Stimulated activated CD8-positive, alpha-beta memory T cell treated with anti-CD3 and anti-CD28 coated beads, Interleukin-7, amount 100 ng/mL, for 1 hour (primary cell): ENCODE data around the gene RABGEF1.
"Not testable (repeated sequence)": the region's sequence is repeated elsewhere in the genome, so short reads cannot be mapped to it uniquely, and the experiment has no call there.

Experiments
- DNase-seq, 2 donors: peaks; one replicate each; pipeline ENCODE4 v3.0.0-alpha.2; 2020; ENCODE audit warnings: low read depth in 2 of 2

Gene RABGEF1

DNA sequence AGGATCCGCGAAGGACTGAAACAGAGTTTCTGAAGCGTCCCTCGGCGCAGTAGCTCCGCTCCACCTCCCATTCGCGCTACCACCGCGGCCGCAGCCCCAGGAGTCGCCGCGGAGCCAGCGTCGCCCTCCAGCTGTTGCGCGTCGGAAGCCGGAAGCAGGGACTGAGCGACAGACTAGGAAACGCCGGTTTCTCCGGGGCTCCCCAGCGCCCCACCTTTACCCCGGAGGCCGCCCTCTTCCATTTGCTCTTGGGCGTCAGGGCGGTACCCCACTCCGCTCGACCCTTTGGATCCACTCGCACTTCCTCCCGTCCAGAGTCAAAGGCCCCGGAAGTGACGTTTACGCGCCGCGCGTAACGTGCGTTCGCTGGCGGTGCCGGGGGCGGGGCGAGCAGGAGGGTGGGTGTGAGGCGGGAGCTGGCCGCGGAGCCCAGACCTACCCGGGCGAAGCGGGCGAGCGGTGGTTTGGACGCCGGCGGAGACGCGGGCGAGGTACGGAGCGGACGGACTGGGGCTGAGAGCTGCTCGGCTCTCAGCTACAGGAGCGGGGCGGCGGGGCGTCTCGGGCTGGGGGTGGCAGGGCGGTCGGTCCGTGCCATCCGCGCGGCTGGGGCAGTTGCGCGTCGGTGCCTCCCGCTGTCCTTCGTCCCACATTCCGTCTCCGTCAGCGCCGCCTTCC is at the start of gene RABGEF1:
Gene RABGEF1, plus strand, starts transcription at position 432 of the 678 bp plus-strand sequence. CDS start 31,167 bp downstream, outside the sequence.
- peak; percentile 95 to 97 for DNase-seq

DNA sequence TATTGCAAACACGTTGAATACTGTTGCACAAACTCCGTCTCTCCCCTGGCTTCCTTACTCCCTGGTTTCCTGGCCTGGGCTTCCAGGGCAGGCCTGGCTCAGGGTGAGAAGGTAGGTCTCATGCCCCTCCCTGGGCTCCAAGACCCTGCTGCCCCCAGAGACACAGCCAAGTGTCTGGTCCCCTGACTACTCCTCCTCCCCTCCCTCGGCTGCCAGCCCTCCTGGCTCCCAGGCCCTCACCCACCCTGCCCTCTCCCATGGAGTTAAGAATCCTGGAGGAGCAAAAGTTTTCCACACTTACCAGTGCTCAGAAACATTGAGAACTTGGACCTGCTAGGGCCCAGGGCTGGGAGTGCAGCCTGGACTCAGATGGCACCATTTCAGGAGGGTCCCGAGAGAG is 47.2 kb upstream of the RABGEF1 start:
- DNase-seq, result no peak

GRCh38 chr7:66694286-66694685 is 46.2 kb upstream of the RABGEF1 start:
- DNase-seq, result no peak

DNA sequence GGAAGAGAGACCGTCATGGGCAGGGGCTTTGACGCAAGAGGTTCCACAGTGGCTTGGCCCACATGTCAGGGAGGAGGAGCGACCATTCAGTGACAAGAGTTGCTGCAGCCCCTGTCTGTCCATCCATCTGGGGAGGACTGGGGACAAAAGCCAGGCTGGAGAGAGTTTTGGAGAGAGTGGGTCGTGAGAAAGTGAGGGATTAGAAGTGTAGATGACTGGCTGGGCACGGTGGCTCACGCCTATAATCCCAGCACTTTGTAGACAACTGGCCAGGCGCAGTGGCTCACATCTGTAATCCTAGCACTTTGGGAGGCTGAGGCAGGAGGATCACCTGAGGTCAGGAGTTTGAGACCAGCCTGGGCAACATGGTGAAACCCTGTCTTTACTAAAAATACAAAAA is 45.1 kb upstream of the RABGEF1 start:
- not testable (repeated sequence) for DNase-seq

GRCh38 chr7:66696134-66696533 is 44.4 kb upstream of the RABGEF1 start:
- DNase-seq, result not testable (repeated sequence)

GRCh38 chr7:66696774-66697191 is 43.8 kb upstream of the RABGEF1 start:
- no peak for DNase-seq

DNA sequence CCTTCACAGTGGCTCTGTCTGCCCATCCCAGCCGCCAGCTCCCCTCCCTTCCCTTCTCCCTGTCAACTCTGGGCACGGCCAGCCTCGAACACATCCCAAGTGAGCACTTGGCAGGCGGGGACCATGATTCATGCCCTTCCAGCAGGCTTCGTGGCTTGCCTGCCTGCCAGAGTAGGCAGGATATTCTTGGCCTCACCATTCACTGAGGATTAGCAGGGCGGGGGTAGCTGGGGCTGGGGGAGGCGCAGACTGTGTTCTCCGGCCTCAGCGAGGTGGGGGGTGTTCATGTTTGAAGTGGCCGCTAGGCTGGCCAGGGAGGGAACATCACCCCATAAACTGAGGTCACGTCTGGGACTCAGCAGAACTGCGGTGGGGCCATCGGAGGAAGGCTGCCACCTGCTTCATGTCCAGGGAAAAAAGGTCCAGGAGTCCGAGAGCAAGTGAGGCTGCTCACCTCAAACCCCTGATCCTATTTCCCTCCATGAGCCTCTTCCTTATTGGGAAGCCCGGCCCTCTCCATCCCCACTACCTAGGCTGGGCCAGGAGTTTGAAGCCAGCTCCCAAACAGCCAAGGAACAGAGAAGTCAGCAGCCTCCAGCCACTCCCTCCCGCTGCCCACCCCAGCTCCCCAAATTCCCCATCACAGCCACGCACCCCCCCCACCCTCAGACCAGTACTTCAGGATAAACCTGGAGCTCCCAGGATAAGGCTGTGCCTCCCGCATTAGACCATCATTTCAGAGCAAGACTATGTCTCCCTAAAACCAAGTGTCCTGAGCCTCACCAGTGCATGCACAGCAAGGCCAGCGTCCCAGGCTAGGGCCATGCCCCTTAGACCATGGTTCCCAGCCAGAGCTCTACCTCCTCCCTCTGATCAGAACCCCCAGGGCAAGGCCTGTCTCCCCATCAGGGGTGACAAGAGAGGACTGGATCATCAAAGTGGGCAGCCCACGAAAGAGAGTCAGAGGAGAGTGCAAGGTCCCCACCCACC is 42.8 kb upstream of the RABGEF1 start:
- no peak for DNase-seq

DNA sequence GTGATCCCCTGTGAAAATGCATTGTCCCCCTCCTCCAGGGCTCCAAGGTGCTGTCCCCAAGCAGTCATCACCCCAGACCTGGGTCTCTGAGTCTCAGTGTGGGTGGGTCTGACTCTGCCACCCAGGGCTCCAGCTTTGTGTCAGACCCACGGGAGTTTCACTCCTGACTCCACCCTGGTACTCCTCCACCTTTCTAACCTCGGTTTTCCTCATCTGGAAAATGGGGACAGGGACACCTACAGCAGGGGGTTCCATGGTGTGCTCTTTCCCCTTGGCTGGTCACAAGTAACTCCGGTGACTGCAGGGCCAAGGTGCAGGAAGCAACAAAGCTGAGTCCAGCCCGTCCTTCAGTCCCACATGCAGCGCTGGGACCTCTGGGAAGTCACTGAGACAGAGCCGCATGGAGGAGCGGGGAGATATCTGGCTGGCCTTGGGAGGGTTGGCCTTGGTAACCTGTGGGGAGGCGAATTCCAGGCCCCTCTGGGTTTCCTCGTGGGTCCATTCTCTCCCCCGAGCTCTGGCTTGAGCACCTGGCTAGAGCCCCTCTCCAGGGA is 41.8 kb upstream of the RABGEF1 start:
- no peak for DNase-seq

- no peak for DNase-seq
Measured at GRCh38 chr7:66699998-66700397, 40.5 kb upstream of the RABGEF1 start.

DNA sequence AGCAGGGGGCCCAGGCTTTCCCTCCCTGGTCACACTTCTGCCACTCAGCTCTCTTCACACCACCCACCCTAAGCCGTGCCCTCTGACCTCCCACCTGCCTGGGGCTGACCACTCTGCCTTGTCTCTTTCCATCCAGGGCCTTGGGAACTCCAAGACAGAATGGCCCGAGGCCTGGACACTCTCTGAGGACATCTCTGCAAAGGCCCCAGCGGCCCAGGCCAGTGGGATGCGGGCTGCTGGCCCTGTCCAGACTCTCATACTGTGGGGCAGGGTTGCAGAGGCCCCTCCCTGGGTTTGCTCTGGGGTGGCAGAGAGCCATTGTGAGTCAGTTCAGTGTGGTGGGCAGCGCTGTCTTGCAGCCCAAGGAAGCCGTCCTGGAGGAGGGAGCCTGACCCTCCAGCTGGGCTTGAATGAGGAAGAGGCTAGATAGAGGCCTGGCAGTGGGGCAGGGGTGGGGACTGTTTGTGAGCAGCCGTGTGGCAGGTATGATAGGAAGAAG is 39.9 kb upstream of the RABGEF1 start:
- no peak for DNase-seq

DNA sequence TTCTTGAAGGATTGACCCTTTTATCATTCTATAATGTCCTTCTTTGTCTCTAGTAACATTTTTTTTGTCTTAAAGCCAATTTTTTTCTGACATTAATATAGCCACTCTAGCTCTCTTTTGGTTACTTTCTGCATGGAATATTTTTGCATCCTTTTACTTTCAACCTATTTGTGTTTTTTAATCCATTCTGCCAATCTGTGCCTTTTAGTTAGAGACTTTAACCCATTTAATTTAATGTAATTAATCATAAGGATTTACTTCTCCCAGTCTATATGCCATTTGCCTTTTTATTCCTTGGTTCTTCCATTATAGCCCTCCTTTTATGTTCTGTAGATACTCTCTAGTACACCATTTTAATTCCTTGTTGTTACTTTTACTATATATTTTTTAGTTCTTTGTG is 32.7 kb upstream of the RABGEF1 start:
- DNase-seq, result no peak

DNA sequence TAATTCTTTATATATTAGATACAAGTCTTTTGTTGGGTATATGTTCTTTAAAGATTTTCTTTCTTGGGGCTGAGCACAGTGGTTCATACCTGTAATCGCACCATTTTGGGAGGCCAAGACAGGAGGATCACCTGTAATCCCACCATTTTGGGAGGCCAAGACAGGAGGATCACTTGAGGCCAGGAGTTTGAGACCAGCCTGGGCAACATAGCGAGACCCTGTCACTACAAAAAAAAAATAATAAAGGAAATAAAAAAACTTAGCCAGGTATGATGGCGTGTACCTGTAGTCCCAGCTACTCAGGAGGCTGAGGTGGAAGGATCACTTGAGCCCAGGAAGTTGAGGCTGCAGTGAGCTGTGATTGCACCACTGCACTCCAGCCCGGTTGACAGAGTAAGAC is 29.8 kb upstream of the RABGEF1 start:
- DNase-seq, result not testable (repeated sequence)

DNA sequence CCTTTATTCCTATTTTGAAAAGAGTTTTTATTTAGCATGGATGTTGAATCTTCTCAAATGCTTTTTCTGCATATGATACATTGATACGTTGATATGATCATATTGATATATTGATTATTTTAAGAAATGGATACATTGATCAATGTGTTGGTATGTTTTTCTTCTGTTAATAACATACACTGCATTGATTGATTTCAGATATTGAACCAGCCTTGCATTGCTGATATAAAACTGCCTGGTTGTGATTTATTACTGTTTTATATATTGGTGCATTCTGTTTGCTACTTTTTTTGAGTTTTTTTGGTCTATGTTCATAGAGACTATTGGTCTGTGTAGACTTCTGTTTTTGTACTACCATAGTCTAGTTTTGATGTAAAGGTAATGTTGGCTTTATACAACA is 26.8 kb upstream of the RABGEF1 start:
- DNase-seq, result no peak

- not testable (repeated sequence) for DNase-seq
Measured at GRCh38 chr7:66716634-66717033, 23.9 kb upstream of the RABGEF1 start.

- no peak for DNase-seq
Measured at GRCh38 chr7:66720561-66720960, 20.0 kb upstream of the RABGEF1 start.

DNA sequence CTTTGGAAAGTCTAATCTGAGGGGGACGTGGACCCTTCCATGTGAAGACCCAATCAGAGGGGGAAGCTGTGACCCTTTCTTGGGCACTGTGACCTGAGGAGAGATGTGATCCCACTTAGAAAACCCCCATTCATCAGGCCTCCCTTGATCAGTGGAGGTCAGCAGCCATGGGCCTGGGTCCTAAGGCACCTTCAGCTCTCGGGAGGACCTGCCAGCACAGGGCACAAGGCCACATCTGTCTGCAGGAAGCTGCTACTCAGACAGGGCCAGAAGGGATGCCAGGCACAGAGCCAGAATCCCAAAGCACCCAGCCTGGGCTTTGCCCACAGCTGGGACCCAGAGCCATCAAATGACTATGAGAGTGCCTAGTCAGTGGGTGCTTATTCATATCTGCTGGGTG is 14.7 kb upstream of the RABGEF1 start:
- DNase-seq, result no peak

DNA sequence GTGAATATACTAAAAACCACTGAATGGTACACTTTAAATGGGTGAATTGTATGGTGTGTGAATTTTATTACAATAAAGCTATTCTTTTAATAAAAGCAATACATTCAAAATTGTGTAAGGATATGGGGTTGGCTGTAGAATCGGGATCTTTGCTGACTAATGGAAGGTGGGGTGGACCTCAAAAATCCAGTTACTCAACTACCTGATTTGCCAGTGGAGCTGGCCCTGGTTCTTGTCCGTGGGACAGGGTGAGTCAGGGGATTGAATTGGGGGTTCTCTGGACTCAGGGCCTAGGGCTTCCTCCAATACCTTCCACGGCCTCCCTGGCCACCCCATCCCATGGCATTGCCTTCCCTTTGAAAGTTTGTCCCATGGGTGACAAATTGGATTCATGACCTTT is 13.5 kb upstream of the RABGEF1 start:
- DNase-seq, result no peak

DNA sequence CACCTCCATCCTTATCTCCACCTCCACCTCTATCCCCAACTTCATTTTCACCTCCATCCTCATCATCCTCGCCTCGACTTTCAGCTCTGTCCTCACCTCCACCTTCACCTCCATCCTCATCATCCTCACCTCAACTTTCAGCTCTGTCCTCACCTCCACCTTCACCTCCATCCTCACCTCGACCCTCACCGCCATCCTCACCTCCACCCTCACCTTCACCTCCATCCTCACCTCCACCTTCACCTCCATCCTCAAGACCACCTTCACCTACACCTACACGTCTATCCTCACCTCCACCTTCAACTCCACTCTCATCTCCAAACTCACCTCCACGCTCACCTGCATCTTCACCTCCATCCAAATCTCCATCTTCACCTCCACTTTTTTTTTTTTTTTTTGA is 12.0 kb upstream of the RABGEF1 start:
- DNase-seq, result no peak

DNA sequence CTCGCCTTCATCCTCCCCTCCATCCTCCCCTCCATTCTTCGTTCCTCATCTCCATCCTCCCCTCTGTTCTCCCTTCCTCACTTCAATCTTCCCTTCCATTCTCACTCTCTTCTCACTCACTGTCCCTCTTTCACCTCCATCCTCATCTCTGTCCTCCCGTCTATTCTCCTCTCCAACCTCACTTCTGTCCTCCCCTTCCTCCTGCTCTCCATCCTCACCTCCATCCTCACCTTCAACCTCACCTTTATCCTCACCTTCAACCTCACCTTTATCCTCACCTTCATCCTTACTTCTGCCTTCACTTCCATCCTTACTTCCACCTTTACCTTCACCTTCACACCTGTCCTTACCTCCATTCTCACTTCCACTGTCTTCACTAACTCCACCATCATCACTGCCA is 11.3 kb upstream of the RABGEF1 start:
- no peak for DNase-seq

GRCh38 chr7:66731986-66732385 is 8.5 kb upstream of the RABGEF1 start:
- no peak for DNase-seq

GRCh38 chr7:66732439-66732838 is 8.1 kb upstream of the RABGEF1 start:
- DNase-seq, result no peak

DNA sequence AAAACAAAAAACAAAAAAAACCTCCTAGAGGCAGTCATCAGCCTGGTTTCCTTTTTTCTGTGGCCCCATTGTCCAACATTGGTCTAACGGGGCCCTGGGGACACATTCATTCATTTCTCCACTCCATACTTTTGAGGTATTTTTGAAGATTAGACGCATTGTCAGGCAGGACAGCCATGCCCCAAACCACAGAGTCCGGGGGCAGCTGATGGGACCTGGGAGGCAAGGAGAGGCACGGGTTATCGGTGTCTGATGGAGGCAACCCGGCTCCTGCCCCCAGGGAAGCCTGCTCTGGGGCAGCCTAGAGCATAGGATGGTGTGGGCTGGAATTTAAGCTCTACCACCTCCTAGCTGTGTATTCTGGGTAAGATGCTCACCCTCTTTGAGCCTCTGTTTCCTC is 6.5 kb upstream of the RABGEF1 start:
- DNase-seq, result no peak
